HepG2 (cell line): ENCODE data around the gene TFB1M. TPM values are rescaled to one million over a fixed set of nuclear protein-coding genes. Genes with fewer than 3 reads are reported as not detected.

Source experiments
- CENPT ChIP-seq: sonication (generic); formaldehyde crosslinking; IDR thresholded peaks from 2 replicates; pipeline ENCODE4 v1.8.0; 2022; ENCODE audit warnings: low read depth, mild to moderate bottlenecking, moderate library complexity, missing genetic modification reagents
- CHD2 ChIP-seq: IDR thresholded peaks from 2 replicates; pipeline ENCODE4 v1.6.1; 2011; ENCODE audit warnings: low read depth, low read length, improper control_type of control experiment
- CREBL2 ChIP-seq: sonication (generic); formaldehyde crosslinking; IDR thresholded peaks from 2 replicates; pipeline ENCODE4 v1.8.1; 2023; ENCODE audit warnings: missing genetic modification reagents, mild to moderate bottlenecking, borderline replicate concordance
- ELF1 ChIP-seq: sonication (generic); formaldehyde crosslinking; IDR thresholded peaks from 2 replicates; pipeline ENCODE4 v1.4.0; 2020; ENCODE audit warnings: missing genetic modification reagents
- ELK4 ChIP-seq: sonication (generic); formaldehyde crosslinking; IDR thresholded peaks from 2 replicates; pipeline ENCODE4 v1.9.0; 2021; ENCODE audit warnings: missing genetic modification reagents, borderline replicate concordance
- IRF2 ChIP-seq: IDR thresholded peaks from 2 replicates; pipeline ENCODE4 v1.6.1; 2018; ENCODE audit warnings: missing genetic modification reagents, missing compliant biosample characterization
- ISL2 ChIP-seq: sonication (generic); formaldehyde crosslinking; IDR thresholded peaks from 2 replicates; pipeline ENCODE4 v1.5.0; 2020; ENCODE audit warnings: missing genetic modification reagents
- MIER3 ChIP-seq: IDR thresholded peaks from 2 replicates; pipeline ENCODE4 v1.6.1; 2016; ENCODE audit warnings: missing compliant biosample characterization, borderline replicate concordance
- PHB2 ChIP-seq: fragments of 450-650 bp; IDR thresholded peaks from 2 replicates; pipeline ENCODE4 v1.6.1; 2018; ENCODE audit not compliant: partially characterized antibody
- PHF20 ChIP-seq: sonication (generic); formaldehyde crosslinking; IDR thresholded peaks from 2 replicates; pipeline ENCODE4 v1.5.0; 2020; ENCODE audit warnings: mild to moderate bottlenecking, missing genetic modification reagents
- RARG ChIP-seq: sonication (generic); formaldehyde crosslinking; IDR thresholded peaks from 2 replicates; pipeline ENCODE4 v1.4.0; 2020; ENCODE audit warnings: low read depth, mild to moderate bottlenecking, missing genetic modification reagents
- SALL2 ChIP-seq: sonication (generic); formaldehyde crosslinking; IDR thresholded peaks from 2 replicates; pipeline ENCODE4 v1.8.1; 2023; ENCODE audit warnings: mild to moderate bottlenecking, missing genetic modification reagents, inconsistent platforms
- SNRNP70 ChIP-seq: fragments of 200-400 bp; formaldehyde crosslinking; IDR thresholded peaks from 2 replicates; pipeline ENCODE4 v1.6.1; 2017; ENCODE audit warnings: mild to moderate bottlenecking, low read depth, low read length, moderate library complexity
- SP1 ChIP-seq, 2 experiments: fragments of 450-650 bp in 1 of 2; sonication (generic) in 1 of 2; formaldehyde crosslinking in 1 of 2; IDR thresholded peaks; 2 replicates each; pipeline versions ENCODE4 v1.4.0 to v1.6.1; 2016 to 2020; ENCODE audit warnings: missing genetic modification reagents in 1 of 2
- SPEN ChIP-seq: sonication (generic); formaldehyde crosslinking; IDR thresholded peaks from 2 replicates; pipeline ENCODE4 v1.5.1; 2020; ENCODE audit warnings: low read depth, mild to moderate bottlenecking, missing genetic modification reagents
- TBL1XR1 ChIP-seq: fragments of 150-350 bp; IDR thresholded peaks from 2 replicates; pipeline ENCODE4 v1.6.1; 2014; ENCODE audit warnings: borderline replicate concordance, low read length; ENCODE audit not compliant: partially characterized antibody
- TBX3 ChIP-seq: fragments of 450-650 bp; IDR thresholded peaks from 2 replicates; pipeline ENCODE4 v1.6.1; 2017; ENCODE audit warnings: antibody characterized with exemption, mild to moderate bottlenecking, inconsistent platforms, borderline replicate concordance
- ZBTB25 ChIP-seq: IDR thresholded peaks from 2 replicates; pipeline ENCODE4 v1.6.1; 2018; ENCODE audit warnings: missing genetic modification reagents
- ZBTB7B ChIP-seq: sonication (generic); formaldehyde crosslinking; IDR thresholded peaks from 2 replicates; pipeline ENCODE4 v1.4.0; 2020; ENCODE audit warnings: missing genetic modification reagents
- ZFP36 ChIP-seq: fragments of 150-350 bp; IDR thresholded peaks from 2 replicates; pipeline ENCODE4 v1.6.1; 2018; ENCODE audit warnings: borderline replicate concordance, low read length, low read depth; ENCODE audit not compliant: partially characterized antibody
- ZFYVE20 ChIP-seq: sonication (generic); formaldehyde crosslinking; IDR thresholded peaks from 2 replicates; pipeline ENCODE4 v1.8.0; 2023; ENCODE audit warnings: low read depth, mild to moderate bottlenecking, moderate library complexity, missing genetic modification reagents, borderline replicate concordance
- ZMYM4 ChIP-seq: sonication (generic); formaldehyde crosslinking; IDR thresholded peaks from 2 replicates; pipeline ENCODE4 v1.8.1; 2023; ENCODE audit warnings: mild to moderate bottlenecking, missing genetic modification reagents
- ZNF652 ChIP-seq: IDR thresholded peaks from 2 replicates; pipeline ENCODE4 v1.6.1; 2016; ENCODE audit warnings: low read depth, borderline replicate concordance
- ZNF710 ChIP-seq: sonication (generic); formaldehyde crosslinking; IDR thresholded peaks from 2 replicates; pipeline ENCODE4 v1.5.0; 2020; ENCODE audit warnings: mild to moderate bottlenecking, missing genetic modification reagents, borderline replicate concordance
- ZNF816 ChIP-seq: sonication (generic); formaldehyde crosslinking; IDR thresholded peaks from 2 replicates; pipeline ENCODE4 v1.8.0; 2022; ENCODE audit warnings: missing genetic modification reagents, mild to moderate bottlenecking, borderline replicate concordance
- polyA plus RNA-seq, 8 experiments: library from polyadenylated mRNA; depleted of rRNA in 3 of 8; stranded (reverse) in 7 of 8; unstranded in 1 of 8; fragments of >200 nt; fragmentation: Illumina TruSeq in 4 of 8; extraction: Trizol in 4 of 8; gene quantifications; 2 replicates each; pipeline versions ENCODE4 v1.2.1 to v1.2.3, GENCODE V29; 2011 to 2016; ENCODE audit warnings: low read depth in 4 of 8, missing spikeins in 1 of 8, mixed read lengths in 1 of 8; ENCODE audit not compliant: insufficient read depth in 1 of 8
- total RNA-seq, 5 experiments: library from RNA; depleted of rRNA; stranded (reverse); fragments of >200 nt; fragmentation: Illumina TruSeq; extraction: Trizol; gene quantifications; 2 replicates each; pipeline ENCODE4 v1.2.3, GENCODE V29; 2016; ENCODE audit warnings: low read depth in 1 of 5

TFB1M gene
- total and polyA plus RNA-seq, 2 of the 13 experiments (the other 11 are each of a cell fraction or from before 2014, with no cell fraction given): 91.4 to 122 TPM

- TF ChIP-seq TBL1XR1 (peak; percentile 28), ZBTB25 (CRISPR knock-in tag) (peak; percentile 36; the same call in 1 of the 2 replicates), CENPT (CRISPR knock-in tag) (no peak), ZMYM4 (CRISPR knock-in tag) (peak; percentile 62), SP1 (IDR thresholded peaks at IDR 0.05) (no peak), SP1 (CRISPR knock-in tag; IDR thresholded peaks at IDR 0.05) (peak; percentile 28; the same call in 1 of the 2 replicates), ISL2 (CRISPR knock-in tag) (peak; percentile 100), ZBTB7B (CRISPR knock-in tag) (peak; percentile 80), ZFYVE20 (CRISPR knock-in tag) (no peak), PHB2 (no peak), ZNF710 (peak; percentile 86), MIER3 (CRISPR knock-in tag) (peak; percentile 89; the same call in 1 of the 2 replicates), SNRNP70 (no peak), IRF2 (CRISPR knock-in tag) (peak; percentile 70), SPEN (peak; percentile 81), TBX3 (peak; percentile 99), ELF1 (peak; percentile 11; the same call in 1 of the 2 replicates), SALL2 (CRISPR knock-in tag) (peak; percentile 57; the same call in 1 of the 2 replicates), RARG (CRISPR knock-in tag) (peak; percentile 16; the same call in 1 of the 2 replicates), ZNF652 (peak; percentile 66; the same call in 1 of the 2 replicates), ZFP36 (no peak), CHD2 (peak; percentile 56; the same call in 1 of the 2 replicates), ELK4 (CRISPR knock-in tag) (no peak), PHF20 (CRISPR knock-in tag) (no peak), CREBL2 (CRISPR knock-in tag) (no peak; the same call in 1 of the 2 replicates), ZNF816 (no peak)
These were observed 14.5 kb upstream of the TFB1M start (continued) for GRCh38 chr6:155328539-155329459.
